GM21381 (cell line): ENCODE data around the gene ACTA1.
A peak's percentile ranks its signal among the peaks of the same experiment; 100 is the strongest.
"Not testable (repeated sequence)": the region's sequence is repeated elsewhere in the genome, so short reads cannot be mapped to it uniquely, and the experiment has no call there.

Source experiments
- ATAC-seq: cut with Tn5 transposase; IDR thresholded peaks from one replicate; pipeline ENCODE4 v1.9.1; 2021; ENCODE audit warnings: mild to moderate bottlenecking, moderate library complexity; ENCODE audit not compliant: unreplicated experiment

The ACTA1 gene

DNA sequence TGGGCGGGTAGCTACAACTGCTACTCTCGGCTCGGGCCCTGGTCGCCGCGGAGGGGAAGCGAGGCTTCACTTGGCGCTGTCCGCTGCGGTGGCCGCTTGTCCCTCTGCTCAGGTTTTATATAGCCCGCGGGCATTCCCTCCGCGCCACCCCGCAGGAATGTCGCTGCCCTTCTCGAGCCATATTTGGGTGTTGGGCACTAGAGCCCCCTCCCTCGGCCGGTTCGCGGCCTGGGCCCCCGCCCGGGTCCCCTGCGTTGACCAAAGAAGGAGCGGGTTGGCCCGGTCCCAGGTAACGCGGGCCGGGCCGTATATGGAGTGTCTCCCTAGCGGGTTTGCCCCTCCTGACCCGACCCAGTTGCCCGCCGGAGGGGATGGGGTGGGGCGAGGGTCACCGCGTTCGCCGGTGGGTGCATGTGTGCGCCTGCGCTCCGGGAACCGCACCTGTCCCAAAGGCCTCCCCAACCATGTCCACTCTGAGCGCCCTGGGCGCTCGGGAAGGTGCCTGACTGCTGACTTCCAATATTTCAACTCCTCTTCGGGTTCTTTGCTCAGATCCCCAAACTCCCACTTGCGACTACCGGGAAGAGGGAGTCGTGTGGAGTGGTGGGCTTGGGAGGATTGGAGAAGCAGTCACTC is at the start of gene ACTA1:
TSS of gene ACTA1 (minus strand) at position 90 of the 636 bp plus-strand sequence. CDS start 979 bp downstream, outside the sequence.
- no peak for ATAC-seq

DNA sequence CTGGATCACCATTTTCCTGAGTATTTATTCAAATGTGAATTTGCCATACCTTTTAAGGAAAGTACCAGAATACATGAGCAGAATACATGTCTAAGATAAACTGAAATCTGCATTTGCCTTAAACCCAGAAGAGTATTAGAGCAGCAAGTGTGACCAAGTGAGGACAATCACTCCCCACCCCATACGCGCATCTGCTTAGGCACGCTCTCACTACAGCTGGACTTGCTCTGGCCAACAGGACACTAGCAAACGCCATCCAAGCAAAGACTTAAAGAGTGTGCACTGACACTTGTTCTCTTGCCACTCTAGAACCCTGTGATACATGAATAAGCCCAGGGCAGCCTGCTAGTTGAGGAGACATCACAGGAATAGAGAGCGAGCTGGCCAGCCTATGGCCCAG is 48.6 kb upstream of the ACTA1 start:
- no peak for ATAC-seq

DNA sequence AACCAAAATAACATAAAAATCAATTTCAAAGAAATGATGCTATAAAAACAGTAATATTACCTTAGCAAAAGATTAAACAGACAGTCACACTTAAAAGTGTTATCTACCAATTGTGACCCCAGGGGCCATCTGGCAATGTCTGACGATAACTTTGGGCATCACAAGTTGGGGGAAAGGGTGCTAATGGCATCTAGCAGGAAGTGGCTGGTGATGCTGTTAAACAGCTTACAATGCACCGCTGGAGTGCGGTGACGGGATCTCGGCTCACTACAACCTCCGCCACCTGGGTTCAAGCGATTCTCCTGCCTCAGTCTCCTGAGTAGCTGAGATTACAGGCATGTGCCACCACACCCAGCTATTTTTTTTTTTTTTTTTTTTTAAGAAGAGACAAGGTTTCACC is 46.6 kb upstream of the ACTA1 start:
- ATAC-seq = no peak

DNA sequence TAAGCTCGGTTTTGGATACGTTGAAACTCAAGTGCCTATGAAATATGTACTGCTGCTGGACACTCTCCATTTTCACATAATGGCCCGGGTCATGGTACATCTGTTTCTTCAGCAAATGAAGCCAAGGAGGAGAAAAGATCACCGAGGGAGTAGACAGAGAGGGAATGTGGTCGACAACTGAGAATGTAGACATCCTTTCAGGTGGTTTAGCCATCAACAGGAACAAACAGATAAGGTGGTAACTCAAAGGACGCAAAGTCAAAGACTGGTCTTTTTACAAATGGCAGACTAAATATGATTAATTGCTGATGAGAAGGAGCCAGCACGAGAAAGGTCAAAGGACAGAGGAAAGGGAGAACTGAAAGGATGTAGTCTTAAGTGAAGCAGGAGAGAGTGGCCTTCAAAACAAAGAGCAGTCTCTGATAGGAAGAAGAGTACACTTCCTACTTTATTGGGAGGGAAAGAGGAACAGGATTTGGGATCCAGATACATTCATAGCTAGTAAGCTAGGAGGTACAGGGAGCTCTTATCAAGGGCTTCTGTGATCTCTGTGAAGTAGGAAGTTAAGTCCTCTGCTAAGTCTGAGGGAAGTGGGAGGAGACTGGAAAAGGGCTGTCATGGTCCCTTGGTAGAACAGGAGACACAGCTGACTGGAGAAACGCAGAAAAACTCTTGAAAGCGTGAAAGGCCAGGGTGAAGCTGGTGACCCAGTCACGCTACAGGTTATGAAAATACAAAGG is 45.9 kb upstream of the ACTA1 start:
- ATAC-seq = peak; percentile 69

DNA sequence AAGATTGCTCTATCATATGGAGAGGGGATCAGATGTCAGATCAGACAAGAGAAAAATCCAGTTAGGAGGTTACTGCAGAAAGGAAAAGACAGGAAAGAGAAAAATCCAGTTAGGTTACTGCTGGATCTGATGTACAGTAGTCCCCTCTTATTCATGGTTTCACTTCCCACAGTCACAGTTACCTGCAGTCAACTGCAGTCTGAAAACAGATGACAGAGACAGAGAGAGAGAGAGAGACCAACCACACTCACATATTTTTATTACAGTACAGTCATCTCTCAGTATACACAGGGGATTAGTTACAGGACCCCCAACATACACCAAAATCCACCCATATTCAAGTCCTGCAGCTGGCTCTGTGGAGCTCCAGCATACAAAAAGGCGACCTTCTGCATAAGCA is 45.0 kb upstream of the ACTA1 start:
- peak; percentile 65 for ATAC-seq

DNA sequence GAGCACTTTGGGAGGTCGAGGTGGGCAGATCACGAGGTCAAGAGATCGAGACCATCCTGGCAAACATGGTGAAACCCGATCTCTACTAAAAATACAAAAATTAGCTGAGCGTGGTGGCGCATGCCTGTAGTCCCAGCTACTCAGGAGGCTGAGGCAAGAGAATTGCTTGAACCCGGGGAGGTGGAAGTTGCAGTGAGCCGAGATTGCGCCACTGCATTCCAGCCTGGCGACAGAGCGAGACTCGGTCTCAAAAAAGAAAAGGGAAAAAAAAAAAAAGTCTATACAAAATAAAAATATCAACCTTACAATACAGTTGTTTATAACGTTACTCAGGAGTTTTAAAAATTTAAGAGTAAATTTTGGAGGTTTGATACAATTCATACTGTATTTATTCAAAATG is 42.0 kb upstream of the ACTA1 start:
- ATAC-seq = not testable (repeated sequence)

DNA sequence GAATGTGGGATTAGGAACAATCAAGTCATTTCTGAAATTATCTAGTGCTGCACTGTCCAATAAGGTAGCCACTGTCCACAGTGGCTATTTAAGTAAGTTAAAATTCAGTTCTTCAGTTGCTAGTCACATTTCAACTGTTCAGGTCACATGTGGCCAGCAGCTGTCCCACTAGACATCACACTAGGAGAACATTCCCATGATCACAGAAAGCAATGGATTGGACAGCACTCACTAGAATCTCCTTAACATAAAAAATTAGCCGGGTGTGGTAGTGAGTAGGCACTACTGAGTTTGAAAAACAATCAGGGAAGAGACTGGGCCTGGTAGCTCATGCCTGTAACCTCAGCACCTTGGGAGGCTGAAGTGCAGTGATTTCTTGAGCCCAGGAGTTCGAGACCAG is 40.6 kb upstream of the ACTA1 start:
- ATAC-seq = no peak

DNA sequence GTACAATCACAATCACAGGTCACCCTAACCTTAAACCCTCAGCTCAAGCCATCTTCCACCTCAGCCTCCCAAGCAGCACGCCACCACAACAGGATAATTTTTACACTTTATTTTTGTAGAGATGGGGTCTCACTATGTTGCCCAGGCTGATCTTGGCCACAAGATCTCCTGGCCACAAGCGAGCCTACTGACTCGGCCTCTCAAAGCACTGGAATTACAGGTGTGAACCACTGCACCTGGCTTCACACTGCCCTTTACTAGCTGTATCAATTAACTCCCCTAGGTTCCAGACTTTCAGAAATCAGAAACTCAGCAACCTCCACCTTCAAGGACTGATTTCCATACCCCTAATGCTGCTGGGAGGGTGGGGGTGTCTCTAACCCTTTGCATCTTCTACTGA is 37.3 kb upstream of the ACTA1 start:
- no peak for ATAC-seq

DNA sequence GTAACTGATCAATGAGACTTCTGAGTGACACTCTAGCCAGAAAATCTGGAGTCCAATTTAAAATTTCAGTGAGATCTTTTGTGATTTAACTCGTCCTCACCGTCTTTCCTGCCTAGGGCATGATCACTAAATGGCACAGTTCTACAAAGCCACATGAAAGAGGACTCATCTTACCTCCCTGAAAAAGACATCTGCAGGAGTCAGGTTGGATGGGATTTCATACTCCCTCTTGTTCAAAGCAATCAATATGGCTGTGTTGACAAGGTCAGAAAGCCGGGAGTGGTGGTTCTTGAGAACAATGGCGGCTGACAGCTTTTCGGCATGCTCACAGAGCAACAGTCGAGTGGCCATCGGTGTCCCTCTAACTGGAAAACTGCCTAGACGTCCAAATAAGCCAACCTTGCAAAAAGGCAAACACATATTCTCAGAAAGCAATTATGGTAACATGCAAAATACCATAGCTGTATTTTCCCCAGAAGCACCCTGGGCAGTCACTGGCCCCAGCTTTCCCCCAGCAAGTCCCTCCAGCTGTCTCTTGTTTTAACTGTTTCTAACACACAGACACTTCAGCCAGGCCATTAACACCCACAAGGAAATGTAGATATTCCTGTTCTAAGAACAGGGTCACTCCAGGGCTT is 36.6 kb upstream of the ACTA1 start:
- ATAC-seq = no peak

DNA sequence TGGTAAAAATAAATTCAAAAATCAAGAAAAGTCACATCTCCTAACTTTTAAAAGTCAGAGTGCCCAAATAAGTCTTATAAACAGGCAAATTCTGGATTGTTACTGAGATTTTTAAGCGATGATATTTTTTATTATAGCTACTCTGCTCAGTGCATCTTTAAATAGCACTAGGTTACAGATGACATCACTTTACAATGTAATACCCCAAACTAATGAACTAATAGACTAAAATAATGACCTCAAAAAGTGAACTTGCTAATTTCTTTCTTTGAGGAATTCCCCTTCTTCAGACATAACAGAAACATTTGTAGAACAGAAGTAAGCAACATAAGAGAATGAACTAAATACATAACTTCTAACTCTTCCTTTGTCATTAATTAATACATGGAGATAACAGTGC is 33.0 kb upstream of the ACTA1 start:
- no peak for ATAC-seq

DNA sequence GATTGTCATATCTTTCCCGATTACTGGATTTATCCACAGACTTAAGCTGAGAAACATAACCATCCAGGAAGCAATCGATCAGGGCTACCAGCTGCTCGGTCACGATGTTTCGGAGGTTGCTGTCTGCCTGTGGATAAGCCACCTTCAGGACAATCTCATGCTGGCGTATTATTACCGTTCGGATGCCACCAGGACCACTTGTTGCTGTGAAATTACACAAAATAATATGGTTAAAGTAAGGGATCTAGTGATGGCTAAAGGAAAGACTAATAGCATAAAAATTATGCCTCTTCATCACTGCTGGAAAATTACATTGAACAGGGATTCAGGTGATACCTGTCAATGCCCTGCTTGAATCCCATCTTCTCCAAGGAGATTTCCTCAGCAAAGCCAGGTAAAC is 30.8 kb upstream of the ACTA1 start:
- no peak for ATAC-seq

DNA sequence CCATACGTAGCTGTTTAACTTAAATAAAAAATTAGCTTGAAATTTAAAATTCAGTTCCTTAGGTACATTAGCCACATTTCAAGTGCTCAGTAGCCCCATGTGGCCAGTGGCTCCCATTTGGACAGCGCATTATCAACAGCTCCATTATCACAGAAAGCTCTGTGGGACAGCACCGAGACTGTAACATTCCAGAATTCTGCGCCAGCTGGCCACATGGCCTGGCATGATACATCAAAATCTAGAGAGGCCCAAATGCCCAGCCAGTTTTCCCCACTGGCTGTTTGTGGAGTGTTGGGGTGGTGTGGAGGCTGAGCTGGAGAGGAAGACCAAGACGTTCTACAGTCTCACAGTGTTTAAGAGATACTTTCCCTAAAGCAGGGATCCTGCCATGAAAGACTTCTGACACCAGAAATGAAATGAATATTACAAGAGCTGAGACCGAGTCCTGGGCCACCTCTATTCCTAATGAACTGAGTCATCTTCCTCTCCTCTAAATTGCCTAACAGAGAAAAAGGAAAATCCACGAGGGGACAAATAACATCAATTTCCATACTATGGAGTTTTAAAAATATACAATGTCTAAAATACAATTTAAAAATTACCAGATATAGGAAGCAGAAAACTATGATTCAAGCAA is 27.3 kb upstream of the ACTA1 start:
- no peak for ATAC-seq

DNA sequence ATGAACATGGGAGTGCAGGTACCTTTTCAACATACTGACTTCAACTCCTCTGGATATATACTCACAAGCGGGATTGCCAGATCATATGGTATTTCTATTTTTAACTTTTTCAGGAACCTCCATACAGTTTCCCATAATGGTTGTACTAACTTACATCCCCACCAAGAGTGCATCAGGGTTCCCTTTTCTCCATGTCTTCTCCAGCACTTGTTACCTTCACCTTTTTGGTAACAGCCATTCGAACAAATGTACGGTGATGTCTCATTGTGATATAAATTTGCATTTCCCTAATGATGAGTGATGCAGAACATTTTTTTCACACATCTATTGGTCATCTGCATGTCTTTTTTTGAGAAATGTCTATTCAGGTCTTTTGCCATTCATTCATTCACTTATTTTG is 25.9 kb upstream of the ACTA1 start:
- ATAC-seq = no peak

DNA sequence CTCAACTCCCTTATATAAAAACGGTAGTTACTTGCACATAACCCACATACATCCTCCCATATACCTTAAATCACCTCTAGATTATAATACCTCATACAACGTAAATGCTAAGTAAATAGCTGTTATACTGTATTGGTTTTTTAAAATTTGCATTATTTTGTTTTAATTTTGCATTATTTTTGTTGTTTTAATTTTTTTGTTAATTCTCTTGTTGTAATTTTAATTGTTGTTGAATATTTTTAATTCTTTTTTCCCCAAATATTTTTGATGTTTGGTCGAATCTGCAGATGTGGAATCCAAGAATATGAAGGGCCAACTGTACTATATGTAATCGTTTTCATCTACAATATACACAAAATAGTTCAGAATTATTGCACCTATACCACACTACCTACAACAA is 23.5 kb upstream of the ACTA1 start:
- ATAC-seq = no peak

DNA sequence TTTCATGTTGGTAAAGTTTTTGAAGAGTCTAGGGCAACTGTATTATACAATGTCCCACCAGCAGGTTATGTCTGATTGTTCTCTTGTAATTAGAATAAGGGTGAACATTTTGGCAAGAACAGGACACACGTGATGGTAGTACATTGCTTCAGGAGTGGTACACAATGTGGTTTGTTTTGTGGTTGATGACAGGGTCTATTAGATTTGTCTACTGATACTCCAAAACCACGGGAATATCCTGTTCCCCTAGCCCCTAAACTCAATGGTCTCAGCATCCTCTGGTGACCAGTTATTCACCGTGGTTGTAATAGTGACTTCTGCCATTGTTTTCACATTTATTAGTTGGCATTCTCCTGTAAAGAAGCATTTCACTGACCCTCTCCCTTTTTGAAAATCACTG is 22.1 kb upstream of the ACTA1 start:
- ATAC-seq = no peak

DNA sequence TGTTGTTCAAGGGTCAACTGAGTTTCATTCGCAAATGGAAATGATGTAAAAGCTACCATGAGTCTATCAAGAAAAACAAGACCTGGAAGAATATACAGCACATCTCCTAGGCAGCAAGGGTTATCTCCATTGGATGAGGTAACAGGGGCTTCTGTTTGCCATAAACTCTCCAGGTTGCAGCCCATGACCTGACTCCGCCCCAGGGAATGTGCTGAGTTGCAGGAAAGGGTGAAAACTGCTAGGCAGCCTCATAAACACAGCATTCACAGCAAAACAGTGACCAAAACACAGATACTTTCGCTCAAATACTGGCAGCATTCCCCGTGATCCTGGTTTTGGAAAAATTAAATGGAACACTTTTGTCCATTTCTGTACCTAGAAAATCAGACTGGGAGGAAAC is 20.2 kb upstream of the ACTA1 start:
- no peak for ATAC-seq

DNA sequence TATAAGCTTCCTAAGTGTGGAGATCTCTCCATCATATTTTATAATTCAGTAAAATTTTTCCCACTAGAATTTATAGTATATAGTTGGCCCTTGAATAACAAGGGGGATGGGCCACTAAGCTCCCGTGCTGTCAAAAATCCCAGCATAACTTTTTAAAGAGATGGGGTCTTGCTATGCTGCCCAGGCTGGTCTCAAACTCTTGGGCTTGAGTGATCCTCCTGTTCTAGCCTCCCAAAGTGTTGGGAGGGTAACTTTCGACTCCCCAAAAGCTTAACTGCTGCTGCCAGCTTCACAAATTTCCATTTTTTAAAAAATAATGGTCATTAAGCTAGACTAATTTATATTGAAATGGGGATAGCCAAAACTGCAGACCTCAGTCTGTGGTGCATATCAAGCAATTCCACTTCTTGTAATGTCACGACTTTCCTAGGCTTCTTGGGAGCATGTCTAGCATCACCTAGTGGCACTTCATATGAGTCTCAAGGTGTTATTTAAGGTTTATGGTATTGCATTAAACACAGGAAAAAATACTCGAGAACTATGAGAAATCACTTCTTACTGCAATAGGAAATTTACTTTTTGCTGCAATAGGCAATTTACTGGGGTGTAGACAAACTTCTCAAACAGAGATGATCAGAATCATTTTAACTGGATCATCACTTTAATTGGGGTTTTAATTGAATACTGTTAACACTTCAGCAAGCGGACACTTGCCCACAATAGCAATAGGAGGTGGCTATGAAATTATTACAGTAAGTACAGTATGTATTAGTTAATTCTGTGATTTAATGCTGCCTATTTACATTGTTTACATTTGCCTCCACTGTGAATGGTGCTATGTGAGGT is 19.3 kb upstream of the ACTA1 start:
- no peak for ATAC-seq

DNA sequence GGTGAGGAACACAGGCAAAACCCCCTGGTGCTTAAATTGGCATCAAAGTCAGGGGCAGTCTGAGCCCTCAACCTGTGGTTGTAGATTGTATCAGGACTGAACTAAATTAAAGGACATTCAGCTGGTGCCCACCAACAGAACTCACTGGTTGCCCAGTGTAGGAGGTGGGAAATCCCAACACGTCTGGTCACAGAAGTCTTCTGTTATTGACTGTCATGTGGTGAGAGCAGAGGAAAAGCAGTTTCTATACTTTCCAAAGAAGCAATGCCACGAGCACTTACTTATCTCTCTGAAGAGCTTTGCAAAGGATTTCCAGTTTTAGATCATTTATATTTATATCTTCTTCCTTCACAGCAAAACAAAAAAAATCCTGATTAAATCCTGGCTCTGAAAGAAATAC is 15.0 kb upstream of the ACTA1 start:
- no peak for ATAC-seq

DNA sequence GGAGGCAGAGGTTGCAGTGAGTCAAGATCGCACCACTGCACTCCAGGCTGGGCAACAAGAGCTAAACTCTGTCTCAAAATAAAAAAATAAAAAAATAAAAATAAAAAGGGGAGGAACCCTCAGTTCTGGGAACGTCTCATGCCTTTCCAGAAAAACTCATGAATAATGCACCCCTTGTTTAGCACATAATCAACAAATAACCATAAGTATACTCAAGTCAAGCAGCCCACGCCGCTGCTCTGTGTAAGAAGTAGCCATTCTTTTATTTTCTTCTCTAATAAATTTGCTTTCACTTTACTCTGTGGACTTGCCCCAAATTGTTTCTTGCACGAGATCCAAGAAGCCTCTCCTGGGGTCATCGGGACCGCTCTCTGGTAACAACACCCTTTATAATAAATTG is 14.5 kb upstream of the ACTA1 start:
- ATAC-seq = no peak

DNA sequence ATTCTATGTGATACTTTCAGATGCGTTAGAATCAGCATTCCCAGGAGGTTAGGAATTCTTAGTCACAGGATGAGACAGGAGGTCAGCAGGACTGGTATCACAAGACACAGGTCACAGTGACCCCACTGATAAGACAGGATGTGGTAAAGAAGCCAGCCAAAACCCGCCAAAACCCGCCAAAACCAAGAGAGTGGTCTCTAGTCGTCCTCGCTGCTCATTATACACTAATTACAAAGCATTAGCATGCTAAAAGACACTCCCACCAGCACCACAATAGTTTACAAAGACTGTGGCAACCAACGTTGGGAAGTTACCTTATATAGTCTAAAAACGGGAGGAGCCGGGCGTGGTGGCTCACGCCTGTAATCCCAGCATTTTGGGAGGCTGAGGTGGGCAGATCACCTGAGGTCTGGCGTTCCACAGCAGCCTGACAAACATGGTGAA is 13.9 kb upstream of the ACTA1 start:
- no peak for ATAC-seq

DNA sequence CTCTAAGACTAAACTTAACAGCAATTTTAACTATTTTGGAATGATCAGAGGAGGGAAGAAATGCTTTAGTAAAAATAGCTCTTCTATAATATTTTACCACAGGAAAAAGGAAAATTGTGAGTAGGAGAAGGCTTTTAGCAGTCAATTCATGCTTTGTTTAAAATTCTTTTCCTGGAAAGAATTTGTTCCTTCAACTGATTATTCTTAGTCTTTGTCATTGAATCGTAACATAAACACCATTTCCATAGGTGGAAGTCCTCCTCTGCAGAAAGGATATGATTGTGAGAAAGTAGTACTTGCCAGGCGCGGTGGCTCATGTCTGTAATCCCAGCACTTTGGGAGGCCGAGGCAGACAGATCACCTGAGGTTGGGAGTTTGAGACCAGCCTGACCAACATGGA is 11.9 kb upstream of the ACTA1 start:
- ATAC-seq = no peak
